Effector memory CD4-positive, alpha-beta T cell (primary cell): Measurements from ENCODE around the gene LRTM2.

Source experiments
- DNase-seq, 3 donors: peaks; one replicate each; pipeline ENCODE4 v3.0.0-alpha.2; 2020
- H3K27ac ChIP-seq: 2 replicates; pipeline ENCODE4 v1.7.0; 2013; ENCODE audit warnings: mild to moderate bottlenecking, low read length, moderate library complexity; ENCODE audit not compliant: insufficient read depth, poor library complexity, severe bottlenecking
- H3K27me3 ChIP-seq: replicated peaks from 2 replicates; pipeline ENCODE4 v1.7.0; 2013; ENCODE audit warnings: mild to moderate bottlenecking, low read length; ENCODE audit not compliant: insufficient read depth, control insufficient read depth, poor library complexity, severe bottlenecking
- H3K36me3 ChIP-seq: 2 replicates; pipeline ENCODE4 v1.7.0; 2013; ENCODE audit warnings: mild to moderate bottlenecking, low read length, moderate library complexity; ENCODE audit not compliant: control insufficient read depth, insufficient read depth
- H3K4me1 ChIP-seq: 2 replicates; pipeline ENCODE4 v1.7.0; 2013; ENCODE audit warnings: low read length, mild to moderate bottlenecking; ENCODE audit not compliant: control insufficient read depth, insufficient read depth, poor library complexity, severe bottlenecking
- H3K4me3 ChIP-seq: 2 replicates; pipeline ENCODE4 v1.7.0; 2013; ENCODE audit warnings: low read length, low read depth, mild to moderate bottlenecking; ENCODE audit not compliant: insufficient read depth, poor library complexity, severe bottlenecking
- H3K9me3 ChIP-seq: 2 replicates; pipeline ENCODE4 v1.7.0; 2013; ENCODE audit warnings: mild to moderate bottlenecking, low read length, moderate library complexity; ENCODE audit not compliant: control insufficient read depth

Gene LRTM2

DNA sequence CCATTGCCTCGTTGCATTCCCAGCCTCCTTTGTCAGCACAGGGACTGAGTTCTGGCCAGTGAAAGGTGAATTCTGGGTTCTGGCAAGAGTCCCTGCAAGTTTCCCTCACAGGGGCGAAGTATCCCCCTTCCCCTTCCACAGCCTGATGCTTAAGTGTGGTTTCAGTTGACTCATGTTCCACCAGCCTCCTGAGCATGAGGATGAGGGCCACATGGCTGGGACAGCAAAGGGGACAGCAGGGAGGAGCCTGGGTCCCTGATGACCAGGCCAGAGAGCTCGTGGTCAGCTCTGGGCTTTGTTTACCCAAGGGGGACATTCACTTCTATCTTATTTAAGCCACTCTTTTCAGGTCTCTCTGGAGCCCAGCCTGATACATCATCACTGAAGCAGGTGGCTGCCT lies 61.6 kb downstream of the LRTM2 start:
- DNase-seq = no peak
- no peaks in the 10 kb centered on the region for H3K27me3 ChIP-seq

GRCh38 chr12:1882405-1882804 lies 62.0 kb downstream of the LRTM2 start:
- Histone ChIP-seq H3K4me1 (no peaks in the 10 kb centered on the region), H3K36me3 (no peaks in the 10 kb centered on the region), H3K9me3 (no peaks in the 10 kb centered on the region), H3K27ac (no peak overlapping the region), H3K4me3 (no peak overlapping the region), H3K27me3 (no peaks in the 10 kb centered on the region)
- DNase-seq = no peak

More for the DNA sequence above, 61.6 kb downstream of the LRTM2 start:
- Histone ChIP-seq H3K4me1 (no peaks in the 10 kb centered on the region), H3K27ac (no peak overlapping the region), H3K9me3 (no peaks in the 10 kb centered on the region), H3K36me3 (no peaks in the 10 kb centered on the region), H3K4me3 (no peak overlapping the region)

DNA sequence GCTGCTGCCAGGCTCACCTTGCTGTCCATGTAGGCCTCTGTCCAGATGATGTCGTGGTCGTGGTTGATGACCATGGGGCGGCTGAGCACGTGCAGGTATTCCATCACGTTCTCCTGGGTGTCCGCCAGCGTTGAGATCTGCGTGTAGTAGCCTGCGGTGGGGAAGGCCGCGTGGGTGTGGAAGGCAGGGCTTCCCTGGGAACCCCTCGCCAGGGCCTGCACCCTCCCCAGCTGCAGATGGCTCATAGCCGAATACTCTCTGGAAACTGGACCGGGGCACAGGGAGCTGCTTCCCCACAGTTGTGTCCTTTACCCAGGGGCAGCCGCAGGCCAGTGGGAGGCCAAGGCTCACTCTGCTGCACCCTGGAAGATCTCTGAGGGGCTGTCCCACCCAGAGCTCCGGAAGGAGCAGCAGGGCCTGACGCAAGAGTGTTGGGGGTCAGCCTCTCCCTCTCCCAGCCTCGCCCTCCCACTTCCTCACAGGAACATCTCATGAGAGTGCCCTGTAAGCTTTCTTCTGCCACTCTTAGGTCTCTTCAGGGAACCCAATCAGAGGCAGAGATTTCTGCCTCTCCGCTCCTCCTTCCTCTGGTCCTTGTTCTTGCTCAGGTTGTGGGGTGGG lies 62.6 kb downstream of the LRTM2 start:
- no peaks in the 10 kb centered on the region for H3K27me3 ChIP-seq
- no peak overlapping the region for H3K27ac ChIP-seq
- no peak overlapping the region for H3K4me3 ChIP-seq
- H3K4me1 ChIP-seq = no peaks in the 10 kb centered on the region
- H3K9me3 ChIP-seq = no peaks in the 10 kb centered on the region
- DNase-seq = no peak
- no peaks in the 10 kb centered on the region for H3K36me3 ChIP-seq

DNA sequence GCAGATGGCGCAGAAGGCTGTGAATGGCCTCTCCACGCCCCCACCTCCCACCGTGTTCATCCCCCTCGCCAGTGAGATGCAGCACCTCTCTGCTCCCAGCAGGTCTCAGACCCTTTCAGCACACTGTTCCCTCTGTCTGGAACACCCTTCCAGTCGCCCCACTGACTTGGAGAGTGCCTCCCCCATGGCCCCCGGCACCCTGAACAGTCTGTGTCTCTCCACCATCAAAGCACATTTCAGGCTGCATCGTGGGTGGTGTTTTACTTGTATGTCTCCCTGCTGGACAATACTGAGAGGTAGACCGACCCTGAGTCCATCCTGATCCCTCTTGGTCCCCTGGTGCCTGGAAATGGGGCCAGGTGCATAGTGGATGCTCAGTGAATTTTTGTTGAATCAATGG lies 63.1 kb downstream of the LRTM2 start:
- Histone ChIP-seq H3K27me3 (no peaks in the 10 kb centered on the region), H3K36me3 (no peaks in the 10 kb centered on the region), H3K4me1 (no peaks in the 10 kb centered on the region), H3K27ac (no peak overlapping the region), H3K9me3 (no peaks in the 10 kb centered on the region), H3K4me3 (no peak overlapping the region)
- no peak for DNase-seq

GRCh38 chr12:1884651-1885050 lies 64.3 kb downstream of the LRTM2 start:
- no peaks in the 10 kb centered on the region for H3K9me3 ChIP-seq
- no peak overlapping the region for H3K4me3 ChIP-seq
- DNase-seq = no peak
- no peak overlapping the region for H3K27ac ChIP-seq
- H3K36me3 ChIP-seq = no peaks in the 10 kb centered on the region
- no peaks in the 10 kb centered on the region for H3K27me3 ChIP-seq
- no peaks in the 10 kb centered on the region for H3K4me1 ChIP-seq

DNA sequence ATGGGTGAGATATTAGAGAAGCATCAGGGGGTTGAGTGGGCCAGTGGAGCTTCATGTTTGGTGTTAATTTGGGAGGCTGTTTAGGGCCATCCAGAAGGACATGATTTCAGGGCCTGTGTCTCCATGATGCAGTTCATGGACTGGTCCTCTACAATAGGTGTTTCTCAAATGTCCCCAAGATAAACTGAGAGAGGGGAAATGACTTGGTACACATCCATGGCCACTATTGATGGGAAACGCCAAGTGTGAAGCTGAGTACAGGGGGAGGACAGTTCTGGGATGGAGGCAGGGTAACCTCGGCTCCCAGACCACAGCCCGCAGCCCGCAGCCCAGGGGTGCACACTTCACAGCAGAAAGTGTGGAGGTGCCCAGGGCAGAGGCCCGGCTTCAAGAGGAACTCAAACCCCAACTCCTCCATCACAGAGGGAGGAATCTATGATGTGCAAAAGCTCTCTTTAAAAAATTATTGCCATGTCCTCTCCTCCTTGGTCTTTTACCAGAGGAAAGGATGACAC lies 64.8 kb downstream of the LRTM2 start:
- no peak for DNase-seq
- no peaks in the 10 kb centered on the region for H3K27me3 ChIP-seq
- H3K9me3 ChIP-seq = no peaks in the 10 kb centered on the region
- H3K27ac ChIP-seq = no peak overlapping the region
- H3K4me3 ChIP-seq = no peak overlapping the region
- H3K36me3 ChIP-seq = no peaks in the 10 kb centered on the region
- H3K4me1 ChIP-seq = no peaks in the 10 kb centered on the region

GRCh38 chr12:1885599-1886245 lies 65.4 kb downstream of the LRTM2 start:
- H3K27me3 ChIP-seq = no peaks in the 10 kb centered on the region

More at GRCh38 chr12:1885599-1886245, 65.4 kb downstream of the LRTM2 start:
- Histone ChIP-seq H3K4me1 (no peaks in the 10 kb centered on the region), H3K27ac (no peak overlapping the region), H3K4me3 (no peak overlapping the region), H3K9me3 (no peaks in the 10 kb centered on the region), H3K36me3 (no peaks in the 10 kb centered on the region)
- no peak for DNase-seq
